HepG2 (cell line): ENCODE data around the gene SPTAN1. TPM values are rescaled to one million over a fixed set of nuclear protein-coding genes. Genes with fewer than 3 reads are reported as not detected.
A peak's percentile ranks its signal among the peaks of the same experiment; 100 is the strongest.

Source experiments
- BORCS8-MEF2B ChIP-seq: sonication (generic); formaldehyde crosslinking; IDR thresholded peaks from 2 replicates; pipeline ENCODE4 v1.8.0; 2022; ENCODE audit warnings: mild to moderate bottlenecking, missing genetic modification reagents
- CREB1 ChIP-seq, 2 experiments: fragments of 450-650 bp in 1 of 2; IDR thresholded peaks; 2 replicates each; pipeline ENCODE4 v1.6.1; 2016 to 2017; ENCODE audit warnings: control low read depth in 1 of 2, mild to moderate bottlenecking in 1 of 2, missing compliant biosample characterization in 1 of 2, missing genetic modification characterization in 1 of 2
- HNF4A ChIP-seq: sonication (generic); formaldehyde crosslinking; IDR thresholded peaks from 2 replicates; pipeline ENCODE4 v1.4.0; 2020; ENCODE audit warnings: missing genetic modification reagents
- KMT2B ChIP-seq: IDR thresholded peaks from 2 replicates; pipeline ENCODE4 v1.6.1; 2016; ENCODE audit warnings: missing genetic modification reagents, missing compliant biosample characterization
- MAFK ChIP-seq, 2 experiments: IDR thresholded peaks in 1 of 2; conservative IDR thresholded peaks in 1 of 2; 2 replicates each; pipeline ENCODE4 v1.6.1; 2011; ENCODE audit warnings: improper control_type of control experiment in 2 of 2, low read length in 2 of 2
- MED1 ChIP-seq: sonication (generic); formaldehyde crosslinking; IDR thresholded peaks from 2 replicates; pipeline ENCODE4 v1.4.0; 2020; ENCODE audit warnings: missing genetic modification reagents
- SOX13 ChIP-seq, 3 experiments: fragments of 450-650 bp in 1 of 3; sonication (generic) in 1 of 3; formaldehyde crosslinking in 1 of 3; IDR thresholded peaks in 2 of 3; conservative IDR thresholded peaks in 1 of 3; 2 replicates each; pipeline versions ENCODE4 v1.5.0 to v1.6.1; 2016 to 2020; ENCODE audit warnings: antibody characterized with exemption in 1 of 3, mild to moderate bottlenecking in 1 of 3, missing compliant biosample characterization in 1 of 3, missing genetic modification reagents in 1 of 3, moderate library complexity in 1 of 3
- ZNF644 ChIP-seq: IDR thresholded peaks from 2 replicates; pipeline ENCODE4 v1.6.1; 2016; ENCODE audit warnings: low read depth
- ZNF670 ChIP-seq: sonication (generic); formaldehyde crosslinking; IDR thresholded peaks from 2 replicates; pipeline ENCODE4 v1.8.0; 2022; ENCODE audit warnings: mild to moderate bottlenecking, missing genetic modification reagents, borderline replicate concordance
- polyA plus RNA-seq, 8 experiments: library from polyadenylated mRNA; depleted of rRNA in 3 of 8; stranded (reverse) in 7 of 8; unstranded in 1 of 8; fragments of >200 nt; fragmentation: Illumina TruSeq in 4 of 8; extraction: Trizol in 4 of 8; gene quantifications; 2 replicates each; pipeline versions ENCODE4 v1.2.1 to v1.2.3, GENCODE V29; 2011 to 2016; ENCODE audit warnings: low read depth in 4 of 8, missing spikeins in 1 of 8, mixed read lengths in 1 of 8; ENCODE audit not compliant: insufficient read depth in 1 of 8
- total RNA-seq, 5 experiments: library from RNA; depleted of rRNA; stranded (reverse); fragments of >200 nt; fragmentation: Illumina TruSeq; extraction: Trizol; gene quantifications; 2 replicates each; pipeline ENCODE4 v1.2.3, GENCODE V29; 2016; ENCODE audit warnings: low read depth in 1 of 5
- TF ChIP-seq, protein P1 (sequence below): sonication (generic); formaldehyde crosslinking; IDR thresholded peaks from 2 replicates; pipeline ENCODE4 v1.5.1; 2020; ENCODE audit warnings: missing genetic modification reagents, mild to moderate bottlenecking, borderline replicate concordance
- TF ChIP-seq, protein P2 (sequence below): IDR thresholded peaks from 2 replicates; pipeline ENCODE4 v1.6.1; 2016; ENCODE audit warnings: mild to moderate bottlenecking
- TF ChIP-seq, protein P3 (sequence below): sonication (generic); IDR thresholded peaks from 2 replicates; pipeline ENCODE4 v1.6.1; 2016; ENCODE audit warnings: low read depth, borderline replicate concordance
- TF ChIP-seq, protein P4 (sequence below), 2 experiments: sonication (generic) in 1 of 2; formaldehyde crosslinking in 1 of 2; IDR thresholded peaks; 2 replicates each; pipeline versions ENCODE4 v1.4.0 to v1.6.1; 2018 to 2020; ENCODE audit warnings: missing genetic modification reagents in 2 of 2, borderline replicate concordance in 1 of 2, low read depth in 1 of 2, mild to moderate bottlenecking in 1 of 2, missing biosample characterization in 1 of 2
- TF ChIP-seq, protein P5 (sequence below): sonication (generic); formaldehyde crosslinking; IDR thresholded peaks from 2 replicates; pipeline ENCODE4 v1.5.1; 2020; ENCODE audit warnings: mild to moderate bottlenecking, missing genetic modification reagents, borderline replicate concordance
- TF ChIP-seq, protein P6 (sequence below): sonication (generic); formaldehyde crosslinking; IDR thresholded peaks from 2 replicates; pipeline ENCODE4 v1.4.0; 2020; ENCODE audit warnings: missing genetic modification reagents
- TF ChIP-seq, protein P7 (sequence below): sonication (generic); formaldehyde crosslinking; IDR thresholded peaks from 2 replicates; pipeline ENCODE4 v1.8.1; 2023; ENCODE audit warnings: mild to moderate bottlenecking, missing genetic modification reagents

The SPTAN1 gene
- total and polyA plus RNA-seq, 2 of the 13 experiments (the other 11 are each of a cell fraction or from before 2014, with no cell fraction given), result 106 to 111 TPM

DNA sequence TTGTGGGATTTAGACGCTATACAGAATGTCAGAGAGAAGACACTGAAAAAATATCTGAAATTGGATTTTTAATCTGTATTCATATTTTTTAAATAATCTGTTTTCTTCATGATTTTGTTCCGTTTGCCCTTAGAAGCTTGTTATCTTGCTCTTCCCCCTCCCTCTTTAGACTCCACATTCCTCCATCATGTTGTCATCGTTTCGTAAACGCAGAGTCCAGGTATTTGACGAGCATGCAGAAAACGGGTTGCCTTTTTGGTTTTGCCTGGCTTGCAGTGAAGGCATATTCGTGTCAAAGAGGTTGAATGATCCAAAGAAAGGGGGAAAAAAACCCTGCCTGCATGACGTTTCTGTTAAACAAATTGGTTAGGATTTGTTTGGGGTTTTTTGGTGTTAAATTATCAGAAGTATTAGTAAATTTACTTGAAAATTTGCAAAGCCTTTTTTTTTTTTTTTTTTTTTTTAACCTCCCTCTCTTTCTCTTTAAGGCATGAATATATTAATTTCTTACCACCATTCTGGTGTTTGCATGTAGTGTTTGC is 2.9 kb downstream of the SPTAN1 start (continued):
- TF ChIP-seq, protein P1, sequence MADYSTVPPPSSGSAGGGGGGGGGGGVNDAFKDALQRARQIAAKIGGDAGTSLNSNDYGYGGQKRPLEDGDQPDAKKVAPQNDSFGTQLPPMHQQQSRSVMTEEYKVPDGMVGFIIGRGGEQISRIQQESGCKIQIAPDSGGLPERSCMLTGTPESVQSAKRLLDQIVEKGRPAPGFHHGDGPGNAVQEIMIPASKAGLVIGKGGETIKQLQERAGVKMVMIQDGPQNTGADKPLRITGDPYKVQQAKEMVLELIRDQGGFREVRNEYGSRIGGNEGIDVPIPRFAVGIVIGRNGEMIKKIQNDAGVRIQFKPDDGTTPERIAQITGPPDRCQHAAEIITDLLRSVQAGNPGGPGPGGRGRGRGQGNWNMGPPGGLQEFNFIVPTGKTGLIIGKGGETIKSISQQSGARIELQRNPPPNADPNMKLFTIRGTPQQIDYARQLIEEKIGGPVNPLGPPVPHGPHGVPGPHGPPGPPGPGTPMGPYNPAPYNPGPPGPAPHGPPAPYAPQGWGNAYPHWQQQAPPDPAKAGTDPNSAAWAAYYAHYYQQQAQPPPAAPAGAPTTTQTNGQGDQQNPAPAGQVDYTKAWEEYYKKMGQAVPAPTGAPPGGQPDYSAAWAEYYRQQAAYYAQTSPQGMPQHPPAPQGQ (CRISPR knock-in tag), result no peak
- TF ChIP-seq, protein P2, sequence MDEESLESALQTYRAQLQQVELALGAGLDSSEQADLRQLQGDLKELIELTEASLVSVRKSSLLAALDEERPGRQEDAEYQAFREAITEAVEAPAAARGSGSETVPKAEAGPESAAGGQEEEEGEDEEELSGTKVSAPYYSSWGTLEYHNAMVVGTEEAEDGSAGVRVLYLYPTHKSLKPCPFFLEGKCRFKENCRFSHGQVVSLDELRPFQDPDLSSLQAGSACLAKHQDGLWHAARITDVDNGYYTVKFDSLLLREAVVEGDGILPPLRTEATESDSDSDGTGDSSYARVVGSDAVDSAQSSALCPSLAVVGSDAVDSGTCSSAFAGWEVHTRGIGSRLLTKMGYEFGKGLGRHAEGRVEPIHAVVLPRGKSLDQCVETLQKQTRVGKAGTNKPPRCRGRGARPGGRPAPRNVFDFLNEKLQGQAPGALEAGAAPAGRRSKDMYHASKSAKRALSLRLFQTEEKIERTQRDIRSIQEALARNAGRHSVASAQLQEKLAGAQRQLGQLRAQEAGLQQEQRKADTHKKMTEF (CRISPR knock-in tag), result 0 out of 2 replicates have a peak, but pooled peaks have one; percentile 1
- TF ChIP-seq ZNF644 (CRISPR knock-in tag) (peak; percentile 7; the same call in 1 of the 2 replicates), MAFK (conservative IDR thresholded peaks at IDR 0.05 in 1 of 2, IDR thresholded peaks at IDR 0.05 in 1 of 2; ENCODE audit: low read length in 2 of 2) (peak; percentile 84 to 90), SOX13 (IDR thresholded peaks at IDR 0.05) (no peak), SOX13 (CRISPR knock-in tag; conservative IDR thresholded peaks at IDR 0.05 in 1 of 2, IDR thresholded peaks at IDR 0.05 in 1 of 2) (peak in 1 of 2 experiments; percentile 57; a peak in 1 of 4 replicates), BORCS8-MEF2B (CRISPR knock-in tag) (no peak), MED1 (CRISPR knock-in tag) (no peak), CREB1 (IDR thresholded peaks at IDR 0.05) (peak; percentile 30; the same call in 1 of the 2 replicates), CREB1 (CRISPR knock-in tag; IDR thresholded peaks at IDR 0.05) (no peak; the same call in 1 of the 2 replicates), KMT2B (peak; percentile 34; the same call in 1 of the 2 replicates), HNF4A (peak; percentile 57), ZNF670 (CRISPR knock-in tag) (no peak)
- TF ChIP-seq, protein P3, sequence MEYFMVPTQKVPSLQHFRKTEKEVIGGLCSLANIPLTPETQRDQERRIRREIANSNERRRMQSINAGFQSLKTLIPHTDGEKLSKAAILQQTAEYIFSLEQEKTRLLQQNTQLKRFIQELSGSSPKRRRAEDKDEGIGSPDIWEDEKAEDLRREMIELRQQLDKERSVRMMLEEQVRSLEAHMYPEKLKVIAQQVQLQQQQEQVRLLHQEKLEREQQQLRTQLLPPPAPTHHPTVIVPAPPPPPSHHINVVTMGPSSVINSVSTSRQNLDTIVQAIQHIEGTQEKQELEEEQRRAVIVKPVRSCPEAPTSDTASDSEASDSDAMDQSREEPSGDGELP, result no peak
- TF ChIP-seq, protein P4, sequence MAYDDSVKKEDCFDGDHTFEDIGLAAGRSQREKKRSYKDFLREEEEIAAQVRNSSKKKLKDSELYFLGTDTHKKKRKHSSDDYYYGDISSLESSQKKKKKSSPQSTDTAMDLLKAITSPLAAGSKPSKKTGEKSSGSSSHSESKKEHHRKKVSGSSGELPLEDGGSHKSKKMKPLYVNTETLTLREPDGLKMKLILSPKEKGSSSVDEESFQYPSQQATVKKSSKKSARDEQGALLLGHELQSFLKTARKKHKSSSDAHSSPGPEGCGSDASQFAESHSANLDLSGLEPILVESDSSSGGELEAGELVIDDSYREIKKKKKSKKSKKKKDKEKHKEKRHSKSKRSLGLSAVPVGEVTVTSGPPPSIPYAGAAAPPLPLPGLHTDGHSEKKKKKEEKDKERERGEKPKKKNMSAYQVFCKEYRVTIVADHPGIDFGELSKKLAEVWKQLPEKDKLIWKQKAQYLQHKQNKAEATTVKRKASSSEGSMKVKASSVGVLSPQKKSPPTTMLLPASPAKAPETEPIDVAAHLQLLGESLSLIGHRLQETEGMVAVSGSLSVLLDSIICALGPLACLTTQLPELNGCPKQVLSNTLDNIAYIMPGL (CRISPR knock-in tag; IDR thresholded peaks at IDR 0.05; ENCODE audit: borderline replicate concordance in 1 of 2, low read depth in 1 of 2), result no peak
- TF ChIP-seq, protein P5, sequence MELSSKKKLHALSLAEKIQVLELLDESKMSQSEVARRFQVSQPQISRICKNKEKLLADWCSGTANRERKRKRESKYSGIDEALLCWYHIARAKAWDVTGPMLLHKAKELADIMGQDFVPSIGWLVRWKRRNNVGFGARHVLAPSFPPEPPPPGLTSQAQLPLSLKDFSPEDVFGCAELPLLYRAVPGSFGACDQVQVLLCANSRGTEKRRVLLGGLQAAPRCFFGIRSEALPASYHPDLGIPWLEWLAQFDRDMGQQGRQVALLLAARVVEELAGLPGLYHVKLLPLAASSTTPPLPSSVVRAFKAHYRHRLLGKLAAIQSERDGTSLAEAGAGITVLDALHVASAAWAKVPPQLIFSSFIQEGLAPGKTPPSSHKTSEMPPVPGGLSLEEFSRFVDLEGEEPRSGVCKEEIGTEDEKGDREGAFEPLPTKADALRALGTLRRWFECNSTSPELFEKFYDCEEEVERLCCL (CRISPR knock-in tag), result no peak
- TF ChIP-seq, protein P6, sequence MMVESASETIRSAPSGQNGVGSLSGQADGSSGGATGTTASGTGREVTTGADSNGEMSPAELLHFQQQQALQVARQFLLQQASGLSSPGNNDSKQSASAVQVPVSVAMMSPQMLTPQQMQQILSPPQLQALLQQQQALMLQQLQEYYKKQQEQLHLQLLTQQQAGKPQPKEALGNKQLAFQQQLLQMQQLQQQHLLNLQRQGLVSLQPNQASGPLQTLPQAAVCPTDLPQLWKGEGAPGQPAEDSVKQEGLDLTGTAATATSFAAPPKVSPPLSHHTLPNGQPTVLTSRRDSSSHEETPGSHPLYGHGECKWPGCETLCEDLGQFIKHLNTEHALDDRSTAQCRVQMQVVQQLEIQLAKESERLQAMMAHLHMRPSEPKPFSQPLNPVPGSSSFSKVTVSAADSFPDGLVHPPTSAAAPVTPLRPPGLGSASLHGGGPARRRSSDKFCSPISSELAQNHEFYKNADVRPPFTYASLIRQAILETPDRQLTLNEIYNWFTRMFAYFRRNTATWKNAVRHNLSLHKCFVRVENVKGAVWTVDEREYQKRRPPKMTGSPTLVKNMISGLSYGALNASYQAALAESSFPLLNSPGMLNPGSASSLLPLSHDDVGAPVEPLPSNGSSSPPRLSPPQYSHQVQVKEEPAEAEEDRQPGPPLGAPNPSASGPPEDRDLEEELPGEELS (CRISPR knock-in tag), result 0 out of 2 replicates have a peak, but pooled peaks have one; percentile 35
- TF ChIP-seq, protein P7, sequence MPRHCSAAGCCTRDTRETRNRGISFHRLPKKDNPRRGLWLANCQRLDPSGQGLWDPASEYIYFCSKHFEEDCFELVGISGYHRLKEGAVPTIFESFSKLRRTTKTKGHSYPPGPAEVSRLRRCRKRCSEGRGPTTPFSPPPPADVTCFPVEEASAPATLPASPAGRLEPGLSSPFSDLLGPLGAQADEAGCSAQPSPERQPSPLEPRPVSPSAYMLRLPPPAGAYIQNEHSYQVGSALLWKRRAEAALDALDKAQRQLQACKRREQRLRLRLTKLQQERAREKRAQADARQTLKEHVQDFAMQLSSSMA, result no peak
